Caco-2 (cell line): Measurements from ENCODE around the gene KLF16. TPM values are rescaled to one million over a fixed set of nuclear protein-coding genes. Genes with fewer than 3 reads are reported as not detected.

Experiments used
- BruUV-seq: library from RNA; stranded (reverse); fragments of 400-500 nt; replicated peaks from 2 replicates; lab custom pipeline; 2021; lab: Mats Ljungman, UMichigan
- CTCF ChIA-PET: fragments of 300-600 bp; sonication (Branson Sonifier 250); formaldehyde crosslinking; loops from one replicate; lab custom pipeline; 2022; ENCODE audit warnings: antibody characterized with exemption; lab: Charles Lee
- POLR2A ChIA-PET: fragments of 300-600 bp; sonication (Branson Sonifier 250); formaldehyde crosslinking; loops from one replicate; lab custom pipeline; 2022; ENCODE audit warnings: antibody characterized with exemption; lab: Charles Lee
- DNase-seq, 2 experiments: peaks; one replicate each; pipeline versions ENCODE4 v3.0.0 to v3.0.0-alpha.2; 2020 to 2022
- H3K27me3 ChIP-seq: replicated peaks from 2 replicates; pipeline ENCODE4 v1.6.0; 2011; ENCODE audit warnings: low read length; ENCODE audit not compliant: control insufficient read depth, insufficient read depth
- H3K36me3 ChIP-seq: 2 replicates; pipeline ENCODE4 v1.5.1; 2011; ENCODE audit warnings: low read length; ENCODE audit not compliant: control insufficient read depth, insufficient read depth
- H3K4me1 ChIP-seq: fragments of 250-450 bp; sonication (Bioruptor Pico); 2 replicates; pipeline ENCODE4 v1.5.1; 2020; ENCODE audit warnings: mild to moderate bottlenecking
- H3K4me3 ChIP-seq: 2 replicates; pipeline ENCODE4 v1.5.1; 2011; ENCODE audit warnings: low read depth, mild to moderate bottlenecking, control low read depth, low read length
- H3K9me3 ChIP-seq: fragments of 250-450 bp; sonication (Bioruptor Pico); 2 replicates; pipeline ENCODE4 v1.5.1; 2020; ENCODE audit warnings: mild to moderate bottlenecking, moderate library complexity
- H3K27ac Mint-ChIP-seq: one replicate; pipeline ENCODE4 v1.8.0; 2022; ENCODE audit warnings: mixed read lengths; ENCODE audit not compliant: unreplicated experiment
- H3K27me3 Mint-ChIP-seq: one replicate; pipeline ENCODE4 v1.8.0; 2022; ENCODE audit warnings: mixed read lengths; ENCODE audit not compliant: insufficient read depth, unreplicated experiment
- H3K36me3 Mint-ChIP-seq: one replicate; pipeline ENCODE4 v1.8.0; 2022; ENCODE audit warnings: mild to moderate bottlenecking, mixed read lengths; ENCODE audit not compliant: insufficient read depth, unreplicated experiment
- H3K4me1 Mint-ChIP-seq: one replicate; pipeline ENCODE4 v1.8.0; 2022; ENCODE audit warnings: low read depth, mixed read lengths; ENCODE audit not compliant: unreplicated experiment
- H3K4me3 Mint-ChIP-seq: one replicate; pipeline ENCODE4 v1.8.0; 2022; ENCODE audit warnings: mild to moderate bottlenecking, moderate library complexity, mixed read lengths; ENCODE audit not compliant: unreplicated experiment
- H3K9me3 Mint-ChIP-seq: one replicate; pipeline ENCODE4 v1.8.0; 2022; ENCODE audit warnings: mixed read lengths; ENCODE audit not compliant: unreplicated experiment
- CTCF ChIP-seq, 2 experiments: fragments of 200-600 bp in 1 of 2; IDR thresholded peaks; 1 replicate in 1 of 2; 2 replicates in 1 of 2; pipeline versions ENCODE4 v1.5.1 to v1.8.0; 2011 to 2022; ENCODE audit warnings: antibody characterized with exemption in 1 of 2, control low read depth in 1 of 2, inconsistent platforms in 1 of 2, low read depth in 1 of 2, low read length in 1 of 2, mild to moderate bottlenecking in 1 of 2, moderate library complexity in 1 of 2; ENCODE audit not compliant: insufficient read depth in 1 of 2, severe bottlenecking in 1 of 2, unreplicated experiment in 1 of 2
- intact Hi-C: fragments of 100-400 bp; cut with micrococcal nuclease; formaldehyde crosslinking; loops from one replicate; pipeline ENCODE4 v1.10.0; 2022; ENCODE audit not compliant: unreplicated experiment
- total RNA-seq: library from RNA; stranded (reverse); gene quantifications from 2 replicates; pipeline ENCODE4 v1.2.3, GENCODE V29; 2022

KLF16 gene
- total RNA-seq, 1 experiment from 2014 or later = 26.8 TPM

- Mint-ChIP-seq H3K4me1 (no peaks in the 10 kb centered on the region), H3K36me3 (peaks cover 13% of the 10 kb centered on the region), H3K9me3 (no peaks in the 10 kb centered on the region), H3K27ac (no peak overlapping the region), H3K4me3 (no peak overlapping the region), H3K27me3 (no peaks in the 10 kb centered on the region)
- CTCF ChIA-PET = interaction anchor here (0.6 kb wide), 1 partner anchor 333 kb away, joined by 3 read pairs; no protein-coding TSS in a partner anchor
- H3K36me3 ChIP-seq = no peaks in the 10 kb centered on the region
- H3K27me3 ChIP-seq = no peaks in the 10 kb centered on the region
- no peak overlapping the region for H3K4me3 ChIP-seq
- TF ChIP-seq CTCF (IDR thresholded peaks at IDR 0.05; ENCODE audit: insufficient read depth in 1 of 2, low read depth in 1 of 2, low read length in 1 of 2, severe bottlenecking in 1 of 2, unreplicated experiment in 1 of 2) = no peak
- no peak for DNase-seq
- no TSS peak for BruUV-seq
- 0 out of 2 replicates have a peak, but pooled peaks cover 6% of the 10 kb centered on the region for H3K4me1 ChIP-seq
- POLR2A ChIA-PET = no interaction called here
- intact Hi-C loops = no loop called here
- H3K9me3 ChIP-seq = no peaks in the 10 kb centered on the region
Measured at GRCh38 chr19:1852581-1853128, 10.7 kb downstream of the KLF16 start.

GRCh38 chr19:1851654-1852580, 11.5 kb downstream of the KLF16 start:
- no TSS peak for BruUV-seq
- TF ChIP-seq CTCF (IDR thresholded peaks at IDR 0.05; ENCODE audit: insufficient read depth in 1 of 2, low read depth in 1 of 2, low read length in 1 of 2, severe bottlenecking in 1 of 2, unreplicated experiment in 1 of 2) = no peak
- Mint-ChIP-seq H3K4me1 (no peaks in the 10 kb centered on the region), H3K27me3 (no peaks in the 10 kb centered on the region), H3K36me3 (peaks cover 17% of the 10 kb centered on the region), H3K4me3 (no peak overlapping the region), H3K9me3 (no peaks in the 10 kb centered on the region), H3K27ac (no peak overlapping the region)
- no peak overlapping the region for H3K4me3 ChIP-seq
- ChIA-PET CTCF (interaction anchor here (0.6 kb wide), 1 partner anchor 10 kb away, joined by 5 read pairs; no protein-coding TSS in a partner anchor), POLR2A (no interaction called here)
- no peaks in the 10 kb centered on the region for H3K36me3 ChIP-seq
- DNase-seq = no peak
- H3K4me1 ChIP-seq = peaks cover 4% of the 10 kb centered on the region; the same call in 1 of the 2 replicates
- intact Hi-C loops = no loop called here
- H3K27me3 ChIP-seq = no peaks in the 10 kb centered on the region
- no peaks in the 10 kb centered on the region for H3K9me3 ChIP-seq

- ChIA-PET CTCF (no interaction called here), POLR2A (no interaction called here)
- Histone ChIP-seq H3K4me1 (peaks cover 4% of the 10 kb centered on the region; the same call in 1 of the 2 replicates), H3K27me3 (no peaks in the 10 kb centered on the region), H3K4me3 (no peak overlapping the region), H3K9me3 (no peaks in the 10 kb centered on the region), H3K36me3 (no peaks in the 10 kb centered on the region)
- Mint-ChIP-seq H3K27ac (peak overlapping the region; percentile 60), H3K9me3 (no peaks in the 10 kb centered on the region), H3K4me1 (no peaks in the 10 kb centered on the region), H3K36me3 (peaks cover 20% of the 10 kb centered on the region), H3K27me3 (no peaks in the 10 kb centered on the region), H3K4me3 (no peak overlapping the region)
- TF ChIP-seq CTCF (IDR thresholded peaks at IDR 0.05; ENCODE audit: insufficient read depth in 1 of 2, low read depth in 1 of 2, low read length in 1 of 2, severe bottlenecking in 1 of 2, unreplicated experiment in 1 of 2) = peak in 1 of 2 experiments; percentile 14
- no peak for DNase-seq
- intact Hi-C loops = no loop called here
- no TSS peak for BruUV-seq
Measured at GRCh38 chr19:1850809-1851653, 12.3 kb downstream of the KLF16 start.
